Astrocyte (in vitro differentiated cells and primary cell): Measurements from ENCODE around the gene TMEM259.

Experiments
- EZH2 ChIP-seq: IDR thresholded peaks from 2 replicates; pipeline ENCODE4 v1.6.1; 2012; ENCODE audit warnings: mild to moderate bottlenecking, low read length, inconsistent platforms; ENCODE audit not compliant: insufficient read depth
- TF ChIP-seq, protein P1 (sequence below): IDR thresholded peaks from 2 replicates; pipeline ENCODE4 v1.5.1; 2011; ENCODE audit warnings: low read depth, mild to moderate bottlenecking, inconsistent platforms, low read length, moderate library complexity; ENCODE audit not compliant: insufficient read depth

DNA sequence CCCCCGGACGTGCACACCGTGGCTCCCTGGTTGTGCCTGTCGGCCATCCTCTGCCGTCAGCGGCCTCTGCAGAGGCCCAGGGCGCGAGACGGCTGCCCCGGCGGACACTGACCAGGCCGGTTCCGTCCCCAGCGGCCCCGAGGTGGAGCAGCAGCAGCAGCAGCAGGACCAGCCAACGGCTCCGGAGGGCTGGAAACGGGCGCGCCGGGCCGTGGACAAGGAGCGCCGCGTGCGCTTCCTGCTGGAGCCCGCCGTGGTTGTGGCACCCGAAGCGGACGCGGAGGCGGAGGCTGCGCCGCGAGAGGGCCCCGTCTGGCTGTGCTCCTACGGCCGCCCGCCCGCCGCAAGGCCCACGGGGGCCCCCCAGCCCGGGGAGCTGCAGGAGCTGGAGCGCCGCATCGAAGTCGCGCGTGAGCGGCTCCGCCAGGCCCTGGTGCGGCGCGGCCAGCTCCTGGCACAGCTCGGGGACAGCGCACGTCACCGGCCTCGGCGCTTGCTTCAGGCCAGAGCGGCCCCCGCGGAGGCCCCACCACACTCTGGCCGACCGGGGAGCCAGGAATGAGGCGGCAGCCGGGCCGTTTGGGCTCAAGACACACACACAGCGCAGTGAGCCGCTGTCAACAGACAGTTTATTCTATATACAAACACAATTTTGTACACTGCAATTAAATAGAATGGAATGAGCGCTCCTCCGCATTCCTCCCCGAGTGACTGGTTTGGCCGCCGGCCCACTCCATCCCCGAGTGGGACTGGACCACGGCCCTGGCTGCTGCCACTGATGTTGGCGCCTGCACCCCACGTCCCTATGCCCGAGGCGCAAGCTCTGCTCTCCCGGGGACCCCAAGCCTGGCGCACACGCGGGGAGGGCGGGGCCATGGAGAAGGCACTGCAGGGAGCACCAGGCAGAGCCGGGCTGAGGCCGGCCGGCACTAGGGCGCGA, 11.6 kb downstream of the TMEM259 start:
- TF ChIP-seq, protein P1, sequence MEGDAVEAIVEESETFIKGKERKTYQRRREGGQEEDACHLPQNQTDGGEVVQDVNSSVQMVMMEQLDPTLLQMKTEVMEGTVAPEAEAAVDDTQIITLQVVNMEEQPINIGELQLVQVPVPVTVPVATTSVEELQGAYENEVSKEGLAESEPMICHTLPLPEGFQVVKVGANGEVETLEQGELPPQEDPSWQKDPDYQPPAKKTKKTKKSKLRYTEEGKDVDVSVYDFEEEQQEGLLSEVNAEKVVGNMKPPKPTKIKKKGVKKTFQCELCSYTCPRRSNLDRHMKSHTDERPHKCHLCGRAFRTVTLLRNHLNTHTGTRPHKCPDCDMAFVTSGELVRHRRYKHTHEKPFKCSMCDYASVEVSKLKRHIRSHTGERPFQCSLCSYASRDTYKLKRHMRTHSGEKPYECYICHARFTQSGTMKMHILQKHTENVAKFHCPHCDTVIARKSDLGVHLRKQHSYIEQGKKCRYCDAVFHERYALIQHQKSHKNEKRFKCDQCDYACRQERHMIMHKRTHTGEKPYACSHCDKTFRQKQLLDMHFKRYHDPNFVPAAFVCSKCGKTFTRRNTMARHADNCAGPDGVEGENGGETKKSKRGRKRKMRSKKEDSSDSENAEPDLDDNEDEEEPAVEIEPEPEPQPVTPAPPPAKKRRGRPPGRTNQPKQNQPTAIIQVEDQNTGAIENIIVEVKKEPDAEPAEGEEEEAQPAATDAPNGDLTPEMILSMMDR: no peak
- TF ChIP-seq EZH2: no peak
